ENCODE results near the gene ZSCAN10.
"Not testable (repeated sequence)": the region's sequence is repeated elsewhere in the genome, so short reads cannot be mapped to it uniquely, and the experiment has no call there.

Gene ZSCAN10

DNA sequence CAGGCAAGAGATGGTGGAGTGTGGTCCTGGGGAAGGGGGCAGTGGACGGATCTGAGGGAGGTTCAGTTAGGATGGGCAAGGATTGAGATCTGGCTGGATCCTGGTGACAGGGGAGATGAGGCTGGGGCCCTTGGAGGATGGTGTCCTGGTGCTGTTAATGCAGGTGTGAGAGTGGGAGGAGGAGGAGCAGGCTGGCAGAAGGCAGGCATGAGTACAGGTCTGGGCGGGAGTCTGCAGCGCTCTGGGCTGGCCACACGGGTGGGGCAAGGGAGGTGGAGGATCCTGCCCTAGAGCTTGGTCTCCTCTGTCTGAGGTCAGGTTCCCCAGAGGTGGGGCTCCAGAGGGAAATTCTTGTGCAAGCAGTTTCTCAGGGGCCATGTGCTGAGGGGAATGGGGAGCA, 26.9 kb downstream of the ZSCAN10 start:
- not testable (repeated sequence) for H3K14ac ChIP-seq (ENCODE audit: low read length)

DNA sequence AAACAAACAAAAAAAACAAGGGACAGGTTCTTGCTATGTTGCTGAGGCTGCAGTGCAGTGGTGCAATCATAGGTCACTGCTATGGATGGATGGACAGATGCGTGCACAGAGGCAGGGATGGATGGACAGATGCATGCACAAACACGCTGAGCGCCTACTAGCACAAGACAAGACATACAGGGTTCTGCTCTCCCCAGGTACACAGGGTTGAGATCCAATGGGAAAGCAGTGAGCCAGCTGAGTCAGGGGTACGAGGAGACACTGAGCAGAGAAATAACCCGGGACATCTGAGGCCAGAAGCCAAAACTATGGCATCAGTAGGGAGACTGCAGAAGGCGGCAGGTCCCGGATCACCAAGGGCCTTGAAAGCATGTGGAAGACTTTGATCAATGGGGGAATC, 27.4 kb downstream of the ZSCAN10 start:
- Histone ChIP-seq H3K23ac (ENCODE audit: low read length) (no peak overlapping the region), H3K4ac (ENCODE audit: low read depth, low read length) (no peak overlapping the region), H3K4me1 (ENCODE audit: control insufficient read depth in 1 of 2, insufficient read depth in 2 of 2, low read length in 2 of 2) (peaks cover 0 to 3% of the 10 kb centered on the region in 2 experiments), H4K91ac (ENCODE audit: low read depth, low read length) (no peak overlapping the region), H2AFZ (ENCODE audit: insufficient read depth, low read length, poor library complexity) (no peak overlapping the region), H3K79me1 (ENCODE audit: low read length) (no peaks in the 10 kb centered on the region), H3K9ac (ENCODE audit: low read length) (no peak overlapping the region), H3K14ac (ENCODE audit: low read length) (no peak overlapping the region), H3K27me3 (ENCODE audit: insufficient read depth, low read length) (no peaks in the 10 kb centered on the region), H3K36me3 (ENCODE audit: control insufficient read depth in 1 of 2, insufficient read depth in 2 of 2, low read length in 2 of 2) (no peaks in the 10 kb centered on the region), H3K4me2 (ENCODE audit: low read length) (no peak overlapping the region), H3K9me3 (ENCODE audit: insufficient read depth, low read depth, low read length) (no peaks in the 10 kb centered on the region), H4K12ac (ENCODE audit: low read depth, low read length) (no peak overlapping the region), H3K27ac (ENCODE audit: low read depth, low read length) (no peak overlapping the region), H2AK5ac (ENCODE audit: low read length) (no peak overlapping the region), H3K18ac (ENCODE audit: low read length) (no peak overlapping the region), H4K8ac (ENCODE audit: low read depth, low read length) (no peak overlapping the region), H3K79me2 (ENCODE audit: control insufficient read depth, insufficient read depth, low read length, poor library complexity) (no peaks in the 10 kb centered on the region), H2BK120ac (ENCODE audit: insufficient read depth, low read length, poor library complexity) (no peak overlapping the region), H2BK12ac (ENCODE audit: low read length) (no peak overlapping the region), H3K4me3 (ENCODE audit: low read depth, low read length) (peak overlapping the region; percentile 47), H2BK5ac (ENCODE audit: low read depth, low read length, poor library complexity) (no peak overlapping the region)
- no CpG with 5 or more reads among the region's 7 CpGs for WGBS (ENCODE audit: extremely low coverage, insufficient coverage, insufficient read length)
- DNase-seq: no peak

More for the DNA sequence above, 26.9 kb downstream of the ZSCAN10 start:
- H3K4me2 ChIP-seq (ENCODE audit: low read length); H3K79me2 ChIP-seq (ENCODE audit: control insufficient read depth, insufficient read depth, low read length, poor library complexity); H3K4me3 ChIP-seq (ENCODE audit: low read depth, low read length); H2BK12ac ChIP-seq (ENCODE audit: low read length); H3K4ac ChIP-seq (ENCODE audit: low read depth, low read length); H4K91ac ChIP-seq (ENCODE audit: low read depth, low read length); H3K36me3 ChIP-seq (ENCODE audit: control insufficient read depth in 1 of 2, insufficient read depth in 2 of 2, low read length in 2 of 2); H3K9me3 ChIP-seq (ENCODE audit: insufficient read depth, low read depth, low read length); H2BK5ac ChIP-seq (ENCODE audit: low read depth, low read length, poor library complexity); H3K27me3 ChIP-seq (ENCODE audit: insufficient read depth, low read length); H3K9ac ChIP-seq (ENCODE audit: low read length); H4K12ac ChIP-seq (ENCODE audit: low read depth, low read length); H4K8ac ChIP-seq (ENCODE audit: low read depth, low read length); H3K23ac ChIP-seq (ENCODE audit: low read length); H3K4me1 ChIP-seq (ENCODE audit: control insufficient read depth in 1 of 2, insufficient read depth in 2 of 2, low read length in 2 of 2); H3K18ac ChIP-seq (ENCODE audit: low read length); H2BK120ac ChIP-seq (ENCODE audit: insufficient read depth, low read length, poor library complexity); H3K79me1 ChIP-seq (ENCODE audit: low read length); H2AFZ ChIP-seq (ENCODE audit: insufficient read depth, low read length, poor library complexity); H3K27ac ChIP-seq (ENCODE audit: low read depth, low read length); H2AK5ac ChIP-seq (ENCODE audit: low read length); DNase-seq: not testable (repeated sequence)
- WGBS (ENCODE audit: extremely low coverage, insufficient coverage, insufficient read length): no CpG with 5 or more reads among the region's 4 CpGs

DNA sequence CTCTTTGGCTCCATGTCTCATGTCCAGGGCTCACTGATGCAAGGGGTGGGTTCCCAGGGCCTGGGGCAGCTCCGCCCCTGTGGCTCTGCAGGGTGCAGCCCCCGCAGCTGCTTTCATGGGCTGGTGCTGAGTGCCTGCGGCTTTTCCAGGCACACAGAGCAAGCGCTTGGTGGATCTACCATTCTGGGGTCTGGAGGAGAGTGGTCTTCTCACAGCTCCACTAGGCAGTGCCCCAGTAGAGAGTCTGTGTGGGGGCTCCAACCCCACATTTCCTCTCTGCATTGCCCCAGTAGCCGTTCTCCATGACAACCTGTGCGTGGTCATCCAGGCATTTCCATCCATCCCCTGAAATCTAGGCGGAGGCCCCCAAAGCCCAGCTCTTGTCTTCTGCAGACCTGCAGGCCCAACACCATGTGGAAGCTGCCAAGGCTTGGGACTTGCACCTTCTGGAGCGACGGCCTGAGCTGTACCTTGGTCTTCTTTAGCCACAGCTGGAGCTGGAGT, 28.4 kb downstream of the ZSCAN10 start:
- H3K23ac ChIP-seq (ENCODE audit: low read length): no peak overlapping the region
- no peak overlapping the region for H2AFZ ChIP-seq (ENCODE audit: insufficient read depth, low read length, poor library complexity)
- no peaks in the 10 kb centered on the region for H3K79me1 ChIP-seq (ENCODE audit: low read length)
- no peak overlapping the region for H2BK5ac ChIP-seq (ENCODE audit: low read depth, low read length, poor library complexity)
- H3K36me3 ChIP-seq (ENCODE audit: control insufficient read depth in 1 of 2, insufficient read depth in 2 of 2, low read length in 2 of 2): no peaks in the 10 kb centered on the region
- no peak overlapping the region for H4K12ac ChIP-seq (ENCODE audit: low read depth, low read length)
- no peaks in the 10 kb centered on the region for H3K9me3 ChIP-seq (ENCODE audit: insufficient read depth, low read depth, low read length)
- H3K27me3 ChIP-seq (ENCODE audit: insufficient read depth, low read length): no peaks in the 10 kb centered on the region
- H2BK120ac ChIP-seq (ENCODE audit: insufficient read depth, low read length, poor library complexity): no peak overlapping the region
- no peak overlapping the region for H3K9ac ChIP-seq (ENCODE audit: low read length)
- no peak overlapping the region for H2AK5ac ChIP-seq (ENCODE audit: low read length)
- no peak overlapping the region for H3K27ac ChIP-seq (ENCODE audit: low read depth, low read length)
- no peak overlapping the region for H3K4ac ChIP-seq (ENCODE audit: low read depth, low read length)
- no peak overlapping the region for H4K8ac ChIP-seq (ENCODE audit: low read depth, low read length)
- H3K4me1 ChIP-seq (ENCODE audit: control insufficient read depth in 1 of 2, insufficient read depth in 2 of 2, low read length in 2 of 2): no peaks in the 10 kb centered on the region
- no peak for DNase-seq
- no peak overlapping the region for H4K91ac ChIP-seq (ENCODE audit: low read depth, low read length)
- no peak overlapping the region for H2BK12ac ChIP-seq (ENCODE audit: low read length)
- no CpG with 5 or more reads among the region's 9 CpGs for WGBS (ENCODE audit: extremely low coverage, insufficient coverage, insufficient read length)
- H3K14ac ChIP-seq (ENCODE audit: low read length): no peak overlapping the region
- no peak overlapping the region for H3K4me2 ChIP-seq (ENCODE audit: low read length)
- H3K18ac ChIP-seq (ENCODE audit: low read length): no peak overlapping the region
- H3K79me2 ChIP-seq (ENCODE audit: control insufficient read depth, insufficient read depth, low read length, poor library complexity): no peaks in the 10 kb centered on the region
- H3K4me3 ChIP-seq (ENCODE audit: low read depth, low read length): no peak overlapping the region

DNA sequence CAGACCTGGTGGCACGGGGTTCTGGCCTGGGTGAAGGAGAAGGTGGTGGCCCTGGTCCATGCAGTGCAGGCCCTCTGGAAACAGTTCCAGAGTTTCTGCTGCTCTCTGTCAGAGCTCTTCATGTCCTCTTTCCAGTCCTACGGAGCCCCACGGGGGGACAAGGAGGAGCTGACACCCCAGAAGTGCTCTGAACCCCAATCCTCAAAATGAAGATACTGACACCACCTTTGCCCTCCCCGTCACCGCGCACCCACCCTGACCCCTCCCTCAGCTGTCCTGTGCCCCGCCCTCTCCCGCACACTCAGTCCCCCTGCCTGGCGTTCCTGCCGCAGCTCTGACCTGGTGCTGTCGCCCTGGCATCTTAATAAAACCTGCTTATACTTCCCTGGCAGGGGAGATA, 29.9 kb downstream of the ZSCAN10 start:
- not testable (repeated sequence) for H3K23ac ChIP-seq (ENCODE audit: low read length); H2BK5ac ChIP-seq (ENCODE audit: low read depth, low read length, poor library complexity); H4K12ac ChIP-seq (ENCODE audit: low read depth, low read length); H3K4me3 ChIP-seq (ENCODE audit: low read depth, low read length); H3K79me2 ChIP-seq (ENCODE audit: control insufficient read depth, insufficient read depth, low read length, poor library complexity); H3K36me3 ChIP-seq (ENCODE audit: control insufficient read depth in 1 of 2, insufficient read depth in 2 of 2, low read length in 2 of 2); DNase-seq; H4K91ac ChIP-seq (ENCODE audit: low read depth, low read length); H4K8ac ChIP-seq (ENCODE audit: low read depth, low read length); H3K27me3 ChIP-seq (ENCODE audit: insufficient read depth, low read length); H3K9ac ChIP-seq (ENCODE audit: low read length); H3K4me2 ChIP-seq (ENCODE audit: low read length); H2BK12ac ChIP-seq (ENCODE audit: low read length); H3K4ac ChIP-seq (ENCODE audit: low read depth, low read length); H2AFZ ChIP-seq (ENCODE audit: insufficient read depth, low read length, poor library complexity); H3K27ac ChIP-seq (ENCODE audit: low read depth, low read length); H3K18ac ChIP-seq (ENCODE audit: low read length); H3K79me1 ChIP-seq (ENCODE audit: low read length); H3K4me1 ChIP-seq (ENCODE audit: control insufficient read depth in 1 of 2, insufficient read depth in 2 of 2, low read length in 2 of 2); H3K14ac ChIP-seq (ENCODE audit: low read length); H2BK120ac ChIP-seq (ENCODE audit: insufficient read depth, low read length, poor library complexity); H3K9me3 ChIP-seq (ENCODE audit: insufficient read depth, low read depth, low read length); H2AK5ac ChIP-seq (ENCODE audit: low read length)
- no CpG with 5 or more reads among the region's 11 CpGs for WGBS (ENCODE audit: extremely low coverage, insufficient coverage, insufficient read length)

All from trophoblast cell (in vitro differentiated cells and primary cell).